ENCODE data around the gene POLL.

Gene POLL

DNA sequence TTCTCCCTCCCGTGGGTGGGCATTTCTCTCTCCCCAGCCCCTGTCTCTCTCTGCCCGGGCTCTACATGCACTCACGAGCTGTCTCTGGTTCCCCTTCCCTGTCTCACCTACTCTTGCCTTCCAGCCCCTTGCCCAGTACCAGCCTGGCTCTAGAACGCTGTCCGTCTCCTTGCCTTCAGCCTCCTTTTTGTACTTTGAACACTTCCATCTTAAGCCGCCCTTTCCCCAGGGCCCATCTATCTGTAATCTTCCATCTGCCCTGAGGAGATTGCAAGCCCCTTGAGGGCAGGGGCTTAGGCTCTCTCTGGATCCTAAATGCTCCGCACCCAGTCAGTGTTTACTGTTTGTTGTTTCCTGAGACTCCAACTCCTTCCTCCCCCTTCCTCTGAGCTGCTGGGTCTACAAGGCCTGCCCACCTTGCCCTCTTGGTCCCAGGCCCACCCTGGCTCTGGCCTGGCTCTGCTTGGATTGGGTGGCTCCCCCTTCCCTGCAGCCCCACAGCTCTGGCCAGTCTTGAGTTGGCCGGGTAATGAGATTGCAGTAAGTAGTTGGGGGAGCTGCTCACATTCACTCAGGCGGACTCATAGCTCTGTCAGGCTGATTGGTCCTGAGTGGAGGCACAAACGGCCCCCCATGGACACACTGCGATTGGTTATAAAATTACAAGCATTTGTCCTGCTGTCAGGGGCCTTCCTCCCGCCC is 28.3 kb downstream of the POLL start:
- DNase-seq: no peak

DNA sequence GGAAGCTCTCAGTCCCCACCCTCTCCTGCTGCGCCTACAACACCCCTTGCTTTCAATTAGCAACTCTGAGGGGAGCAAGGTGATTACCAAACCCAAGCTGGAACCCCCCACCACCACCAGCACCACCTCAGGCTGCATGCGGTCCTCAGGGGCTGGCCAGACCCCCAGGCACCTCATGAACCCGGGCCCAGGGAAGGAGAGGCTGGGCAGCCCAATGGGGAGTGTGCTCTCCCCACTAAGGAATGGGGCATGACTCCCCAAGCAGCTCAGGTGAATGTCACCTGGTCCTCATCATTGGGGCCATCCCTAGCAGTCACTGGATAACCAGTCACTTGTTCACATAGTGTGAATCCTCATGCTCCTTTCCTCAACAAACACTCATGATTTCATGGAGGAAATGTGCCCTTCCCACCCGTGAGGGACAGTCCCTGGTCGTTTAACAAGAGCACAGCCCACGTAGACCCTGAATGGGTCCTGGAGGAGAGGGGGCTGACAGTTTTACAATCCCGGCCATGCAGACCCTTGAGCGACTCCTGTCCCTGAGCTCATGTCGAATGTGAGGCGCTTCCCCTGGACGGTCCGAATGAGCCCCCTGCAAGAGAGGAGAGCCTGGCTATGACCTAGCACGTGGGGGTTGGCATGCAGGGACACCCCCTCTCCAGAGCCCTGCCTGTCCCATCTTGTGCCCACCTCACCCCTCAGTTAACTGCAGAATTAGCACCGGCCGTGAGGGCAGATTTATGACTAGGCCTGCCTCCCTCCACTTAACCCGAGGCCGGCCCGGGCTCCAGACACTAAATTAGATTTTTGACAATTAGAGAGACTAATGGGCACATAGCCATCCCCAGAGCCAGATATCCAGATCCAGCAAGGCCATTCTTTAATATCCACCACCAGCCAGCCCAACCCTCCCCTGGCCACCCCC is 29.1 kb downstream of the POLL start:
- DNase-seq: no peak

DNA sequence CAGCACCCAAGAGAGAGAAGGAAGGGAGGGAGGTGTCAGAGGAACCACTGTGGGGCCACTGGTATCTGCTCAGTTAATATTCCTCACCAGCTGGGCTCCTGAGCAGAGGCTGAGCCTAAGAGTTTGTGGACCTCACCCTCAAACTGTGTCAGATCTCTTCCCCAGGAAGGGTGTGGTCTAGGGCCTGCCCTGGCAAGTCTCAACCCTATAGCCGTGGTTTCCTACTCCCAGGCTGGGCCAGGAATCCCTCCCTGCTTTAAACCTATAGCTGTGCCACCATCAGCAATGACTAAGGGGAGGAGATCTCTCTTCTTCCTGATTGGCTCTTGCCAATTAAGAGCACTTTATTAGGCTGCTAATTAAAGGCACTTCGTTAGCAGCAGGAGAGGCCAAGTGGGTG is 29.9 kb downstream of the POLL start:
- DNase-seq: peak; percentile 12

DNA sequence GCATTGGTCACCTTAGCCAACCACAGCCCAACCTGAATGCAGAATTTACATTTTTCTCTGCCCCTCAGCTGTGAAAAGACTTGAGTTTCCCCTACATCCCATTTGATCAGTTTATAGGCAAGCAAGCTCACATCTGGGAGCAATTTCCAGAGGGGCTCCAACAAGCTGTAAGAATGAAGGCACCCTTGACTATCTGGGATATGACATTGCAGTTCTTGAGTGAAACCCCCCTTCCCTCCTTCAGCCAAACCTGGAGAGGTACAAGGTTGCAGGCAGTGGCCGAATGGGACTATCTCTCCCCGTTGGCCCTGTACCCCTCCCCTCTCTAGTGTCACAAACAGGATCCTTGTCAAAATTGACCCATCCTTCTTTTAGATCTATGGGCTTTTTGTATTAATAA is 30.5 kb downstream of the POLL start:
- DNase-seq: no peak

DNA sequence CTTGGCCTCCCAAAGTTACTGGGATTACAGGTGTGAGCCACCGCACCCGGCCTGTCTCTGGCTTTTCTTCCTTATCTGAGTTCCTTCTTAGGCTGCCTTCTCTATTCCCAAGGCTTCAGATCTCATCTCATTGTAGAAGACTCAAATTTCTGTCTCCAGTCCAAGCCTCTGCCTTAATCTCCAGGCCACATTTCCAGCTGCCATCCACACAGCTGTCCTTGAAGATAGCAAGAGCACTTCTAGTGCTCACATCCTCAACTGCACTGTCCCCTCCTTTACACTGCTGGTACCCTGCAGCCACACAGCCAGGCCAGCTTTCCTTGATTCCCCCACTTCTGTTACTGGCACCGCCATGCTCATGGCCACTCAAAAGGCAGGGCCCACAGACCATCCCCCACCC is 35.6 kb downstream of the POLL start:
- no peak for DNase-seq

DNA sequence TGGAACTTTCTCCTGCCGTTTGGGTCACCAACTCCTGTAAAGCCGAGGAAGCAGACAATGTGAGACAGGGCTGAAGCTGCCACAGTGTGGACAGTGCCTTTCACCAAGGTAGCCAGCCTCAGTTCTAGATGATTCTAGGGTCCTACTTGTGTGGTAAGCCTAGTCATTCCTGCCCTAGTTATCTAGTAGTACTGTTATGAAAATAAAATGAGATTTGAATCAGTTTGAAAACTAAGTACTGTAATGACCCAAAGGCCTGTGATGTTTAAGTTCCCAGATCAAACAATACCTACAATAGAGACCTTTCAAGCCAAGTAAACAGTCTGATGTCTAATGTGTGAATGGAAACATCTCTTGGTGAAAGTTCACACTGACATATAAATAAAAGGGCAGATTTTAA is 37.1 kb downstream of the POLL start:
- no peak for DNase-seq

DNA sequence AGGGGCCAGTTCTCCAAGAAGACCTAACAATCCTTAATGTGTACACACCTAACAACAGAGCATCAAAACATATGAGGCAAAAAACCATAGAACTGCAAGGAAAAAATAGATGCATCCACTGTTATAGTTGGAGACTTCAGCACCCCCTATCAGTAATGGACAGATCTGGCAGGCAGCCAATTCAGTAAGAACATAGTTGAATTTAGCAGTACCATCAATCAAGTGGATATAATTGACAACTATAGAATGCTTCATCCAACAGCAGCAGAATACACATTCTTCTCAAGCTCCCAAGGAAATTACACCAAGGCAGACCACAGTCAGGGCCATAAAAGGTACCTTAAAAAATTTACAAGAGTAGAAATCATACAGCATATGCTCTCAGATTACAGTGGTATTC is 42.2 kb downstream of the POLL start:
- no peak for DNase-seq

DNA sequence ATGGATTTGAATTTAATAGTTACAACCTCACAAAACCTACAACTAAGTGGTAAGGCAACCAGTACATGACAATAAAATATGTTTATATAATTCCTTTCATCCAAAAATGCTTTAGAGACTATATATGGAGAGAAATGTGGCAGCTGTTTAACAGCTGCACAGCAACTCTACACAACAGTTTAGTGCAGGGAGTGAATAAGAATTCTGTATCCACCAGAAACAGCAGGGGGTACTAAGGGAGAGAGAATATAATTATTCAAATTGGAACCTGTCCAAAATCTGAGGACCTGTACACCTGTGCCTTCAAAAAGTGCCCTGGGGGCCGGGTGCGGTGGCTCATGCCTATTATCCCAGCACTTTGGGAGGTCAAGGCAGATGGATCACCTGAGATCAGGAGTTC is 49.6 kb downstream of the POLL start:
- no peak for DNase-seq

DNA sequence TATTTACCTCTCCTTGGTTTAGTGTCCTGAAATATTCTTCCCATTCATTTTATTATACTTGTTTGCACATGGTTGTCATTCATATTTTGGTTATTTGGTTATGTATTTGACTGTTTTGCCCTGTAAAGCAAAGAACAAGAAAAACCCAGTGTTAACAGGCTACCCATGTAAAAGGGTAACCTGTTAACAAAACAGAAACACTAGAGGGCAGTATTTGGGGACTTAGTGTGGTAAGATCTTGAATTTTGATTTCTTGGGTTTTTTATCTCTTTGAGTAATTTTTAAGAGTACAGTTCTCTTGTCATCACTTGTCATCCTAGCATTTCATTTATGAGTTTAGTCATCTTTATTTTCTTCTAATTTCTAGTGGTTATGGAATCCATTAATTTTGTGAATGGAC is 51.3 kb downstream of the POLL start:
- peak; percentile 34 for DNase-seq

DNA sequence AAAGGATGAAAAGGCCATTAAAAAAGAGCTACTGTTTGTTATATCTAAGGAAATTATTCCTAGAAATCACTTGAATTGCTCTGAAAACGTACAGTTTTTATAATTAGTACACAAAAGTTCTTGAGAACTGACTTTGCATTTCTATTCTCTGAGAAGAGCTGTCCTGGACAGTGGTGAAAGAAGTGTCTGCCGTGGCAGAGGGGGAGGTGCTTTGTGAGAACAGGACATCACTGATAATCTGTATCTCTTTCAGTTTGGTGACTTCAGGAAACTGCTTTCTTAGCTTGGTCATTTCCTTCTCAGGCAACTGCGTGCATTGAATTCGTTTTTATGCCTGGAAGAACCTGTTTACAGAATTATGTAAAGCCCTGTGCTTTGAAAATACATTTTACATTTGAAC is 52.1 kb downstream of the POLL start:
- no peak for DNase-seq

DNA sequence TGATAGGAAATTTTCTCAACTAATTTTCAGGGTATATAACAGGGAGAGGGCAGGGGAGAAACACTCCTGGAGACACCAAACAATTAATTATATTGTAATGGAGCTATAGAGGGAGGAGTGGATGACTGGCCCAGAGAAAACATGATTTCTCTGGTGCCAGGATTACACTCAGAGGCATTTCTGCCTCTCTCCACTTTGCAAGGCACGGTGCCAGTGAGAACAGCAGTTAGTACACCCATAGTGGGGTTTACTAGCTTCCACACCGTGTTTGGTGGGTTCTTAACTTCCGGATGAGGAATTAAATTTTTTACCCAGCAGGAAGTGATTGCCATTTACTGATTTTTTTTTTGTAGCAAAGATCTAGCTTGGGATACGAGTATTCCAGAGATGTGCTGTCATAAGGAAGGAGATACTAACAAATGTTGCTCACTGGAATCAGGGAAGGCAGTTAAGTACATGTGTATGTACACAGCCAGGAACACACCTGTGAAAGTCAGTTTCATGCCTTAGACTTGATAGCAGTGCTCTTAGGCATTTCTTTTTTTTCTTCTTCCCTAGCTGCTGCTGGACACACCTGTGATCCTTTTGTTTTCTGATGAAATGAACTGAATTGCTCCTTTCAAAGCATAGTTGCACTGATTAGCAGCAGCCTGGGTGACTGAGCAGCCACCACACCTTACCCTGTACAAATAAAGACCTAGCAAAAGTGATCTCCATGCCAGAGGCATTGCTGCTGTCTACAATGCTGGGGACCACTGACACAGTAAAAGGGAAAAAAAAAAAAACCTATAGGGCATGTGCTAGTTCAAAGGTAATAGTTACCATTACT is 58.1 kb downstream of the POLL start:
- no peak for DNase-seq

DNA sequence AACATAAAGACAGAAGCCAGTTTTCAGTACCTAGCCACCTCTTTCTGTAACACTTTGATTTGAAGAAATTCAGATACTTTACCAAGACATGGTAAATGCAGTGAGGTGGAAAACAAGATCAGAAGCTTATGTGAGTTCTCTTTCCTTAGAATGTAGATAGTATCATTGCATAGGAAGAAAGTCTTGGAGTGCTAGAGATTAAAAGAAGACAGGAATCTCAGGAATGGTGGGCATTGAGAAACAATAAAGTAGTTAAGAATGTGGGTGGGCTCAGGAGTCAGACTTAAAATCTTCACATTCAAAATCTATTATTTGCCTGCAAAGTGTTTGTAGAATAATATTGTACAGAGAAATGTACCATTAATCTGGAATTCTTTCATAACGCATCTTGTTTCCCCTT is 58.9 kb downstream of the POLL start:
- DNase-seq: no peak

Data from CD4-positive, alpha-beta T cell treated with Interleukin-12 subunit alpha and Interleukin-12 subunit beta, for 1 hour (primary cell).